Measurements from ENCODE around the gene UQCRQ. TPM values are rescaled to one million over a fixed set of nuclear protein-coding genes. Genes with fewer than 3 reads are reported as not detected.

UQCRQ gene
- total RNA-seq, 1 experiment from 2014 or later: 306 TPM

- H3K36me3 Mint-ChIP-seq (ENCODE audit: insufficient read depth in 1 of 3, low read depth in 3 of 3): peaks cover 0 to 4% (median 0%) of the 10 kb centered on the region in 3 experiments; a peak in 3 of 7 replicates
- peaks cover 9 to 20% of the 10 kb centered on the region in 2 experiments for H3K4me1 Mint-ChIP-seq
- H2BK5ac ChIP-seq (ENCODE audit: insufficient read length, low read length): no peak overlapping the region
- H3K79me2 ChIP-seq (ENCODE audit: insufficient read depth, low read length): no peaks in the 10 kb centered on the region
- TF ChIP-seq CTCF (conservative IDR thresholded peaks at IDR 0.05): no peak
- no peaks in the 10 kb centered on the region for H3K23me2 ChIP-seq (ENCODE audit: insufficient read length, low read depth, low read length, poor library complexity, severe bottlenecking)
- H3K27ac Mint-ChIP-seq: no peak overlapping the region
- no peak overlapping the region for H2BK15ac ChIP-seq (ENCODE audit: low read depth, low read length)
- peaks cover 0 to 4% of the 10 kb centered on the region in 2 experiments; a peak in 3 of 5 replicates for H3K9me3 Mint-ChIP-seq
- H2BK12ac ChIP-seq (ENCODE audit: insufficient read length, low read depth, low read length): no peak overlapping the region
- no peak overlapping the region for H3K18ac ChIP-seq (ENCODE audit: insufficient read length, low read depth, low read length)
- no peak overlapping the region for H3K23ac ChIP-seq (ENCODE audit: insufficient read length, low read depth, low read length)
- H3K4me3 Mint-ChIP-seq: no peak overlapping the region
- H4K8ac ChIP-seq (replicated peaks; ENCODE audit: insufficient read length, low read depth, low read length): no peak overlapping the region
- no peak overlapping the region for H2AFZ ChIP-seq (ENCODE audit: low read length)
- no peak overlapping the region for H3K14ac ChIP-seq (ENCODE audit: insufficient read depth, low read length)
- no peak overlapping the region for H4K5ac ChIP-seq (ENCODE audit: insufficient read length, low read depth, low read length)
- no peaks in the 10 kb centered on the region for H3K79me1 ChIP-seq (ENCODE audit: insufficient read depth, low read depth, low read length, poor library complexity, severe bottlenecking)
- H2AK5ac ChIP-seq (ENCODE audit: insufficient read length, low read length): no peak overlapping the region
- H3K9ac ChIP-seq (ENCODE audit: extremely low read depth, insufficient read length, low read length): no peak overlapping the region
- no peak overlapping the region for H3K4me2 ChIP-seq (ENCODE audit: insufficient read depth, insufficient read length, low read length)
- H3K27ac ChIP-seq (ENCODE audit: insufficient read length, low read depth, low read length): no peak overlapping the region
- H3T11ph ChIP-seq (ENCODE audit: low read length): no peak overlapping the region
- no peak overlapping the region for H2BK20ac ChIP-seq (ENCODE audit: low read depth, low read length, poor library complexity, severe bottlenecking)
- no peak overlapping the region for H2BK120ac ChIP-seq (ENCODE audit: low read depth, low read length, poor library complexity, severe bottlenecking)
- no CpG with 5 or more reads among the region's 1 CpG for WGBS (ENCODE audit: extremely low coverage, insufficient read length, low lambda C conversion rate)
- H3K9me3 ChIP-seq (ENCODE audit: control insufficient read depth, low read depth, low read length): no peaks in the 10 kb centered on the region
- H3K27me3 Mint-ChIP-seq (ENCODE audit: low read depth): peaks cover 77% of the 10 kb centered on the region
- H3K56ac ChIP-seq (ENCODE audit: insufficient read length, low read depth, low read length): no peak overlapping the region
- H4K91ac ChIP-seq (ENCODE audit: insufficient read length, low read depth, low read length): no peak overlapping the region
- H3K4me1 ChIP-seq (ENCODE audit: insufficient read depth, low read length): no peaks in the 10 kb centered on the region
- no peak overlapping the region for H3K4ac ChIP-seq (ENCODE audit: low read depth, low read length)
- H4K20me1 ChIP-seq (ENCODE audit: control insufficient read depth, insufficient read depth, insufficient read length): no peaks in the 10 kb centered on the region
- no peak for DNase-seq
- peaks cover 28% of the 10 kb centered on the region; the same call in 1 of the 2 replicates for H3K27me3 ChIP-seq (ENCODE audit: insufficient read depth, low read length)
These were observed 49.4 kb upstream of the UQCRQ start for GRCh38 chr5:132817011-132817410.

Data from H9 (cell line).